WERI-Rb-1 (cell line): ENCODE results near the gene SOX10.

Source experiments
- DNase-seq: peaks from one replicate; pipeline ENCODE4 v3.0.0-alpha.2; 2020
- H3K27ac ChIP-seq: fragments of 250-450 bp; sonication (Bioruptor Pico); 2 replicates; pipeline ENCODE4 v1.5.1; 2020; ENCODE audit warnings: mild to moderate bottlenecking, moderate library complexity
- H3K27me3 ChIP-seq: fragments of 250-450 bp; sonication (Bioruptor Pico); 2 replicates; pipeline ENCODE4 v1.5.1; 2021; ENCODE audit warnings: mild to moderate bottlenecking, low read depth, moderate library complexity; ENCODE audit not compliant: insufficient read depth, severe bottlenecking
- H3K36me3 ChIP-seq: fragments of 250-450 bp; sonication (Bioruptor Pico); 2 replicates; pipeline ENCODE4 v1.5.1; 2020; ENCODE audit warnings: mild to moderate bottlenecking, moderate library complexity
- H3K4me3 ChIP-seq: 2 replicates; pipeline ENCODE4 v1.5.1; 2011; ENCODE audit warnings: low read depth, mild to moderate bottlenecking, control low read depth, low read length
- H3K9me3 ChIP-seq: fragments of 250-450 bp; sonication (Bioruptor Pico); 2 replicates; pipeline ENCODE4 v1.5.1; 2021; ENCODE audit warnings: mild to moderate bottlenecking, moderate library complexity; ENCODE audit not compliant: severe bottlenecking
- TF ChIP-seq, protein P1 (sequence below): IDR thresholded peaks from 2 replicates; pipeline ENCODE4 v1.5.1; 2011; ENCODE audit warnings: low read depth, mild to moderate bottlenecking, control low read depth, inconsistent platforms, low read length

Gene SOX10

DNA sequence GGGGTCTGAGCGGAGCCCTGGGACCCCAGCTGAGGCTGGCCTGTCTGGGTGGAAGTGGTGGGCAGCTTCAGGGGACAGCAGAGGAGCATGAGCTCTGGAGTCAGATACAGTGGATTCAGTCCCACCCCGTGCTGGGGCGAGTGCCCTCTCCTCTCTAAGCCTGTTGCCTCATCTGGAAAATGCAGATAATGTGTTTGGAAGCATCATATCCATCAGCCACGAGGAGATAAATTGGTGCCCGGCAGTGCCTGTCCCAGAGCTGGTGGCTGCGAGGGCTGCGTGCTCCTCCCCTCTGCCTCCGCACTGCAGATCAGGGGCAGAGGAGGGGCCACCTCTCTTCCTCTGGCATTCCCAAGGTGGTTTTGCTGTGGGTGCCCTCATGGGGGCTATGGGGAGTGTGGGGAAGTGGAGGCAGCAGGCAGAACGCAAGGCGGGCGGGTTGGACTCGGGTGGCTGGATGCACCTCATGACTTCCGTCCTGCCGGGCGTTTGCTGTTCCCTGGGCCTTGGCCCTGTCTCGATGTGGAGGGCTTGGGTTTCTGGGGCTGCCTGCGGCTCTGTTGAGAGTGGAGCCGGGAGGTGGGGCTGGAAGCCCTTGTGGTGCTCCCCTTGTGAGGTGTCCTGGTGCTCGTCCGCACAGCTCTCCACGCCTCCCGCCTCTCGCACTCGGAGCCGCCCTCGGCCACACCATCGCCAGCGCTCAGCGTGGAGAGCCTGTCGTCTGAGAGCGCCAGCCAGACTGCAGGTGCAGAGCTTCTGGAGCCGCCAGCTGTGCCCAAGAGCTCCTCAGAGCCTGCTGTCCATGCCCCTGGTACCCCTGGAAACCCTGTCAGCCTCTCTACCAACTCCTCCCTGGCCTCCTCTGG, 57.4 kb downstream of the SOX10 start:
- Histone ChIP-seq H3K9me3 (no peaks in the 10 kb centered on the region), H3K36me3 (peaks cover 23% of the 10 kb centered on the region), H3K4me3 (no peak overlapping the region), H3K27ac (no peak overlapping the region), H3K27me3 (no peaks in the 10 kb centered on the region)
- DNase-seq, result no peak
- TF ChIP-seq, protein P1, sequence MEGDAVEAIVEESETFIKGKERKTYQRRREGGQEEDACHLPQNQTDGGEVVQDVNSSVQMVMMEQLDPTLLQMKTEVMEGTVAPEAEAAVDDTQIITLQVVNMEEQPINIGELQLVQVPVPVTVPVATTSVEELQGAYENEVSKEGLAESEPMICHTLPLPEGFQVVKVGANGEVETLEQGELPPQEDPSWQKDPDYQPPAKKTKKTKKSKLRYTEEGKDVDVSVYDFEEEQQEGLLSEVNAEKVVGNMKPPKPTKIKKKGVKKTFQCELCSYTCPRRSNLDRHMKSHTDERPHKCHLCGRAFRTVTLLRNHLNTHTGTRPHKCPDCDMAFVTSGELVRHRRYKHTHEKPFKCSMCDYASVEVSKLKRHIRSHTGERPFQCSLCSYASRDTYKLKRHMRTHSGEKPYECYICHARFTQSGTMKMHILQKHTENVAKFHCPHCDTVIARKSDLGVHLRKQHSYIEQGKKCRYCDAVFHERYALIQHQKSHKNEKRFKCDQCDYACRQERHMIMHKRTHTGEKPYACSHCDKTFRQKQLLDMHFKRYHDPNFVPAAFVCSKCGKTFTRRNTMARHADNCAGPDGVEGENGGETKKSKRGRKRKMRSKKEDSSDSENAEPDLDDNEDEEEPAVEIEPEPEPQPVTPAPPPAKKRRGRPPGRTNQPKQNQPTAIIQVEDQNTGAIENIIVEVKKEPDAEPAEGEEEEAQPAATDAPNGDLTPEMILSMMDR, result no peak

DNA sequence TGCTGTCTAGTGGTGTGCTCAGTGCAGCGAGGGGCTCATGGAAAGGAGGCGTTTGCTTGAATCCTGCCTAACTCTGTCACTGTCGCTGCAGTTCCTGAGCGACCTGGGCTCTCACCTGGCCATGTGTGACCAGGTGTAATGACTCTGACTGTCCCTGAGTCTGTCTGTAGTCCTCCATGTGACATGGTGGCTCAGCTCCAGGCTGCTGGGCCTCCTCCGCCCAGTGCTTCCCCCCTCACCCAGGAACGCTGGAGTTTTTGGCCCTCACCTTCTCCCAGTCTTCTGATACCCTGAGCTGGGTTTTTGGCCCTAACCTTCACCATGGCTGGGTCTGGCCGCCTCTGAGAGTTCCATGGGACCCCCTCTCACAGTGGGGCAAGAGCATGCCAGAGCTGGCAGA, 58.0 kb downstream of the SOX10 start:
- H3K9me3 ChIP-seq, result no peaks in the 10 kb centered on the region
- no peak overlapping the region for H3K27ac ChIP-seq
- no peak overlapping the region for H3K4me3 ChIP-seq
- TF ChIP-seq, protein P1, result no peak
- no peaks in the 10 kb centered on the region for H3K27me3 ChIP-seq
- peaks cover 22% of the 10 kb centered on the region for H3K36me3 ChIP-seq
- DNase-seq, result no peak

GRCh38 chr22:37925767-37926166, 58.6 kb downstream of the SOX10 start:
- Histone ChIP-seq H3K27me3 (no peaks in the 10 kb centered on the region), H3K4me3 (no peak overlapping the region), H3K9me3 (no peaks in the 10 kb centered on the region), H3K27ac (no peak overlapping the region), H3K36me3 (peaks cover 22% of the 10 kb centered on the region)
- TF ChIP-seq, protein P1, result no peak
- no peak for DNase-seq

DNA sequence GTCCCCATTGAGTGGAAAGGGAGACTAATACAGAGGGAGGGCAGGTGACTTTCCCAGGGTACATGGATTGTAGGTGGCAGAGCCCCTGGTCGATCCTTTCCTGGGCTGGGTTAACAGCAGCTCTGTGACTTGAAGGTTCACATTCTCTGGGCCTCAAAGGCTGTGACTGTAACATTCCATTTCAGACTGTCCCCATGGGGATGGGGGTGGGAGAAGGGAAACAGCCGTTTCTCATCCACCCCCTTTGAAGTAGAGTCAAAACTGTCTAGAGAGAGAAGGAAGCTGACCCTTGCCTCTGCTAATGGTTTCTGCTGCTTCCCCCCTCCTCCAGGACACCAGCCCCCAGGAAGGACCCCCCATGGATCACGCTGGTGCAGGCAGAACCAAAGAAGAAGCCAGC, 59.0 kb downstream of the SOX10 start:
- DNase-seq, result no peak
- Histone ChIP-seq H3K27me3 (no peaks in the 10 kb centered on the region), H3K9me3 (no peaks in the 10 kb centered on the region), H3K27ac (no peak overlapping the region), H3K36me3 (peaks cover 22% of the 10 kb centered on the region), H3K4me3 (no peak overlapping the region)
- TF ChIP-seq, protein P1, result no peak

DNA sequence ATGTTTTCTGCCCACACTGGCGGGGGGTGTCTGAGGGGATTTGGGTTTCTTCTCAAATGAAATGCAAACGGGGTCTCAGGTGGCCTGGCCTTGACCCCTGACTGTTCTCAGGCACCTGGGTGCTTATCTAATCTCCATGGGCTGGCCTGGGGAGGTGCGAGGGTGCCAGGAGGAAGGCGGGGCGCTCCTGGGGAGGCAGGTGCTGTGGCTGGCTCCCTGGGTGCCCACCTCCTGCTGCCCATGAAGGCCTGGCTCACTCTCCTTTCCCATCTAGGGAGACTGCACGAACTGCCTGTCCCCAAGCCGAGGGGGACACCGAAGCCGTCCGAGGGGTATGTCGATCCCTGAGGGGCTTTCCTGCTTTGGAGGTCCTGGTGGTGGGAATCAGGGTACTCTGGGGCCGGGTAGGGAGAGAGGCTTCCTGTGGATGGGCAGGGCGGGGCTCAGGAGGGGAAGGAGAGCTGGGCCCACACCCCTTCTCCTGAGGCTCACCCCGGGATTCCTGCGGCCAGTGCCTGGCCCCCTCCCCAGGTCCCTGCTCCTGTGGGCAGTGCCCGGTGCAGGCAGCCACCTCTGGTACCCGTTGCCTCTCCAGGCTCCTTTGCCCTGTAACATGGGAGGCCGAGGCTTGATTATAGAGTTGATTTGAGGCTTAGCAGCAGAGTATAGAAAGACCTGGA, 59.8 kb downstream of the SOX10 start:
- Histone ChIP-seq H3K27me3 (no peaks in the 10 kb centered on the region), H3K36me3 (peaks cover 22% of the 10 kb centered on the region), H3K27ac (no peak overlapping the region), H3K4me3 (no peak overlapping the region), H3K9me3 (no peaks in the 10 kb centered on the region)
- TF ChIP-seq, protein P1, result no peak
- no peak for DNase-seq
